Endothelial cell (in vitro differentiated cells): ENCODE results near the gene ARID1B. TPM values are rescaled to one million over a fixed set of nuclear protein-coding genes. Genes with fewer than 3 reads are reported as not detected.

Experiments
- DNase-seq: peaks from one replicate; pipeline ENCODE4 v3.0.0; 2021; ENCODE audit warnings: low spot score
- H3K27ac Mint-ChIP-seq: one replicate; pipeline ENCODE4 v1.8.0; 2021; ENCODE audit warnings: mixed read lengths, inconsistent platforms; ENCODE audit not compliant: unreplicated experiment
- H3K27me3 Mint-ChIP-seq: one replicate; pipeline ENCODE4 v1.8.0; 2021; ENCODE audit warnings: mild to moderate bottlenecking, moderate library complexity, mixed read lengths, inconsistent platforms; ENCODE audit not compliant: unreplicated experiment
- H3K36me3 Mint-ChIP-seq: one replicate; pipeline ENCODE4 v1.8.0; 2021; ENCODE audit warnings: mild to moderate bottlenecking, low read depth, mixed read lengths, inconsistent platforms; ENCODE audit not compliant: unreplicated experiment
- H3K4me1 Mint-ChIP-seq: one replicate; pipeline ENCODE4 v1.8.0; 2021; ENCODE audit warnings: mild to moderate bottlenecking, mixed read lengths, inconsistent platforms; ENCODE audit not compliant: unreplicated experiment
- H3K4me3 Mint-ChIP-seq: one replicate; pipeline ENCODE4 v1.8.0; 2021; ENCODE audit warnings: mild to moderate bottlenecking, mixed read lengths, inconsistent platforms; ENCODE audit not compliant: unreplicated experiment
- H3K9me3 Mint-ChIP-seq: one replicate; pipeline ENCODE4 v1.8.0; 2021; ENCODE audit warnings: mixed read lengths, inconsistent platforms; ENCODE audit not compliant: unreplicated experiment
- CTCF ChIP-seq: fragments of 200-600 bp; sonication (generic); IDR thresholded peaks from one replicate; pipeline ENCODE4 v1.5.0; 2021; ENCODE audit warnings: antibody characterized with exemption; ENCODE audit not compliant: unreplicated experiment
- total RNA-seq: library from RNA; stranded (reverse); fragmentation: NEBNext Ultra II Directional; extraction: Animal tissue kit (Norgen Biotek cat#: 25700); gene quantifications from one replicate; pipeline ENCODE4 v1.2.1, GENCODE V29; 2021; ENCODE audit not compliant: unreplicated experiment

Gene ARID1B
- total RNA-seq, 1 donor from 2014 or later, result 104 TPM

DNA sequence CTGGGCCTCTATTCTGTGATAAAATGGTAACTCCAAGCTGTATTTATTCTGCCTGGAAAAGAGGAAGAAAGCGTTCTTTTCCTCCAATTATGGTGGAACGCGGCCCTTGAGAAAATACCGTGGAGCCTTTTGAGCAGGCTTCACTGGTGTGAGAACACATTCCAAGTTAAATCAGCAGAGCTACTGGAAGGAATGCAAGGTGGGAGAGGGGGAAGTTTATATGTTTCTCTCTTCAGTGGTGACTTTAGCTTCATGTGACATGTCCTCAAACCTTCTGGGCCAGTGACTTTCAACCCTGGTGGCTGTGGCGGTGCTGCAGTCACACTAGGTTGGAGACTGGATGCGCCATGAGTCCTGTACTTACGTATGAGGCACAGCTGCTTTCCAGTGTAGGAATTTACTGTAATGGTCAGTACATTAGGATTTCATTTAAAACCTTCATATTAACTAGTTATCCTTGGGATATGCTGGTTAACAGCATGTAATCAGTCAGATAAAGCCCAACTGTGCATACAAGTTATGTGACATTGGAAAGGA lies 221.7 kb downstream of the ARID1B start:
- Mint-ChIP-seq H3K27me3 (no peaks in the 10 kb centered on the region), H3K27ac (peak overlapping the region; percentile 14), H3K4me3 (no peak overlapping the region), H3K9me3 (no peaks in the 10 kb centered on the region), H3K36me3 (no peaks in the 10 kb centered on the region), H3K4me1 (peaks cover 25% of the 10 kb centered on the region)
- no peak for DNase-seq
- no peak for TF ChIP-seq CTCF

GRCh38 chr6:156999762-157000161 lies 222.6 kb downstream of the ARID1B start:
- no peak for DNase-seq
- Mint-ChIP-seq H3K9me3 (no peaks in the 10 kb centered on the region), H3K27ac (peak overlapping the region; percentile 4), H3K4me3 (no peak overlapping the region), H3K36me3 (no peaks in the 10 kb centered on the region), H3K27me3 (no peaks in the 10 kb centered on the region), H3K4me1 (peaks cover 22% of the 10 kb centered on the region)
- TF ChIP-seq CTCF, result no peak

- Mint-ChIP-seq H3K4me1 (peaks cover 25% of the 10 kb centered on the region), H3K36me3 (no peaks in the 10 kb centered on the region), H3K27me3 (no peaks in the 10 kb centered on the region), H3K27ac (no peak overlapping the region), H3K9me3 (no peaks in the 10 kb centered on the region), H3K4me3 (no peak overlapping the region)
- no peak for DNase-seq
- TF ChIP-seq CTCF, result no peak
Measured at GRCh38 chr6:157001716-157002115, 224.5 kb downstream of the ARID1B start.

- TF ChIP-seq CTCF, result no peak
Measured at GRCh38 chr6:157002774-157003173, 225.6 kb downstream of the ARID1B start.

DNA sequence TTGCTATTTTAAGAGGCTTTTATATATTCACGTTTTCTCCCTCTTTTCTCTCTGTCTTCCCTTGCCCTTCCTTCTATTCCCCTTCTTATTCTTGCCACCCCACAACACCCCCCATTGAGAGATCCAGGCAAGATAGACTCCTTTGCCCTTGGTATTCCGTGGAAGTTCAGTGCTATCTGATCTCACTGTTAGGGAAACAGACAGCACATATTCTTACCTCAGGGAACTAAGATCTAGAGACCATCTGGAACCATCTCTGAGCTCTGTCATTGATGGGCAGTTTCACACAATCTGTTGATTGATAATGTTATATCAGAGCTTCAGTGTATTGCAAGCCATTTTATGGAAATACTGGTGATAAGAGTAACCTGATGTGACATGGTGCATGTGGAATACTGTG lies 228.8 kb downstream of the ARID1B start:
- Mint-ChIP-seq H3K36me3 (no peaks in the 10 kb centered on the region), H3K27me3 (no peaks in the 10 kb centered on the region), H3K4me1 (peaks cover 11% of the 10 kb centered on the region), H3K4me3 (no peak overlapping the region), H3K9me3 (no peaks in the 10 kb centered on the region), H3K27ac (no peak overlapping the region)
- DNase-seq, result no peak
- TF ChIP-seq CTCF, result no peak

More at GRCh38 chr6:157002774-157003173, 225.6 kb downstream of the ARID1B start:
- no peak overlapping the region for H3K4me3 Mint-ChIP-seq
- H3K27me3 Mint-ChIP-seq, result no peaks in the 10 kb centered on the region
- peak overlapping the region; percentile 7 for H3K27ac Mint-ChIP-seq
- peaks cover 23% of the 10 kb centered on the region for H3K4me1 Mint-ChIP-seq
- no peaks in the 10 kb centered on the region for H3K9me3 Mint-ChIP-seq
- DNase-seq, result no peak
- no peaks in the 10 kb centered on the region for H3K36me3 Mint-ChIP-seq
